H1 (cell line): Measurements from ENCODE around the gene GMPPA.

Source experiments
- ATF3 ChIP-seq: IDR thresholded peaks from 2 replicates; pipeline ENCODE4 v1.6.1; 2011; ENCODE audit warnings: low read depth, mild to moderate bottlenecking, low read length; ENCODE audit not compliant: insufficient read depth
- CHD1 ChIP-seq: IDR thresholded peaks from 2 replicates; pipeline ENCODE4 v1.6.1; 2012; ENCODE audit warnings: low read depth, low read length, improper control_type of control experiment
- POLR2AphosphoS5 ChIP-seq: IDR thresholded peaks from 2 replicates; pipeline ENCODE4 v1.6.1; 2011; ENCODE audit warnings: low read depth, low read length
- RBBP5 ChIP-seq: IDR thresholded peaks from 2 replicates; pipeline ENCODE4 v1.7.1; 2012; ENCODE audit warnings: low read depth, mild to moderate bottlenecking, inconsistent platforms, low read length, moderate library complexity, borderline replicate concordance
- USF2 ChIP-seq: IDR thresholded peaks from 2 replicates; pipeline ENCODE4 v1.6.1; 2011; ENCODE audit warnings: low read length, improper control_type of control experiment

GRCh38 chr2:219465659-219466561, 32.8 kb upstream of the GMPPA start:
- TF ChIP-seq CHD1 (no peak), RBBP5 (no peak), USF2 (no peak), ATF3 (no peak), POLR2AphosphoS5 (no peak)
